Bronchial epithelial cell (primary cell): ENCODE data around the gene S100A12. TPM values are rescaled to one million over a fixed set of nuclear protein-coding genes. Genes with fewer than 3 reads are reported as not detected.
"Not testable (repeated sequence)": the region's sequence is repeated elsewhere in the genome, so short reads cannot be mapped to it uniquely, and the experiment has no call there.

Experiments used
- DNase-seq: peaks from one replicate; pipeline ENCODE4 v3.0.0-alpha.2; 2010; ENCODE audit warnings: low read depth
- FAIRE-seq: peaks from 2 replicates; lab custom pipeline; 2011; peaks lifted over from hg19 to GRCh38; lab: Jason Lieb, UNC
- H3K27me3 ChIP-seq: 2 replicates; pipeline ENCODE4 v1.5.1; 2011; ENCODE audit warnings: low read length; ENCODE audit not compliant: control insufficient read depth, insufficient read depth
- H3K36me3 ChIP-seq: 2 replicates; pipeline ENCODE4 v1.5.1; 2011; ENCODE audit warnings: low read length; ENCODE audit not compliant: control insufficient read depth, insufficient read depth
- H3K4me3 ChIP-seq: 2 replicates; pipeline ENCODE4 v1.5.1; 2011; ENCODE audit warnings: mild to moderate bottlenecking, low read depth, low read length, control low read depth
- CTCF ChIP-seq: IDR thresholded peaks from 2 replicates; pipeline ENCODE4 v1.5.1; 2011; ENCODE audit warnings: mild to moderate bottlenecking, moderate library complexity, low read length, control low read depth, inconsistent platforms; ENCODE audit not compliant: insufficient read depth, severe bottlenecking
- total RNA-seq: library from RNA; depleted of rRNA; stranded (reverse); fragments of >200 nt; gene quantifications from 2 replicates; pipeline ENCODE4 v1.2.1, GENCODE V29; 2014

S100A12 gene
- total RNA-seq, 1 donor from 2014 or later = not detected

GRCh38 chr1:153349363-153350320, 25.8 kb downstream of the S100A12 start:
- Histone ChIP-seq H3K36me3 (no peaks in the 10 kb centered on the region), H3K4me3 (no peak overlapping the region), H3K27me3 (no peaks in the 10 kb centered on the region)
- FAIRE-seq (no peak), DNase-seq (no peak)
- no peak for TF ChIP-seq CTCF

GRCh38 chr1:153348511-153349362, 26.7 kb downstream of the S100A12 start, which contains the start of gene PGLYRP4:
Gene PGLYRP4 (minus strand): TSS chr1:153348841. CDS start chr1:153347932, 909 bp downstream.
- no peak within 1 kb of the TSS for H3K4me3 ChIP-seq
- H3K27me3 ChIP-seq = no peaks in the 10 kb centered on the region
- no peak for TF ChIP-seq CTCF
- DNase-seq = peak; percentile 81
- FAIRE-seq = no peak
- no peaks in the 10 kb centered on the region for H3K36me3 ChIP-seq

- H3K36me3 ChIP-seq = no peaks in the 10 kb centered on the region
- DNase-seq (no peak), FAIRE-seq (no peak)
- TF ChIP-seq CTCF = no peak
- no peak overlapping the region for H3K4me3 ChIP-seq
- no peaks in the 10 kb centered on the region for H3K27me3 ChIP-seq
These were observed 27.6 kb downstream of the S100A12 start for GRCh38 chr1:153347856-153348255.

GRCh38 chr1:153347049-153347448, 28.4 kb downstream of the S100A12 start:
- not testable (repeated sequence) for H3K36me3 ChIP-seq, DNase-seq, FAIRE-seq, H3K27me3 ChIP-seq, H3K4me3 ChIP-seq

- Histone ChIP-seq H3K27me3 (no peaks in the 10 kb centered on the region), H3K36me3 (no peaks in the 10 kb centered on the region), H3K4me3 (no peak overlapping the region)
- FAIRE-seq (no peak), DNase-seq (no peak)
- TF ChIP-seq CTCF = no peak
These were observed 29.2 kb downstream of the S100A12 start for GRCh38 chr1:153346077-153346723.
